Midbrain (tissue), 1 donor: ENCODE results near the gene OR13A1.
"Not testable (repeated sequence)": the region's sequence is repeated elsewhere in the genome, so short reads cannot be mapped to it uniquely, and the experiment has no call there.

Experiments
- DNase-seq: peaks from one replicate; lab custom pipeline; 2025; lab: John Stamatoyannopoulos, UW

OR13A1 gene

DNA sequence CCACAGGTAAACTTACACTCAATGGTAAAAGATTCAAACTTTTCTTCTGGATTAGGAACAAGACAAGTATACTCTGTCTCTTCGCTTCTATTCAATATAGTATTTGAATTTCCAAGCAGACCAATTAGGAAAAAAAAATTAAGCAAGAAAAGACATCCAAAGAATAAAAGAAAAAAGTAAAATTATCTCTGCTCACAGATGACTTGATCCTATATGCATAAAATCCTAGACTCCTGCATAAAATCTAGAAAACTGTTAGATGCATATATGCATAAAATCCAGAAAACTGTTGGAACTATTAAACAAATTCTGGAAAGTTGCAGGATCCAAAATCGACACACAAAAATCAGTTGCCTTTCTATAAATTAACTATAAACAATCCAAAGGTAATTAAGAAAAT, at the start of gene OR13A1:
Gene OR13A1, minus strand, starts transcription at position 101 of the 400 bp plus-strand sequence. CDS start 11,186 bp downstream, outside the sequence.
- no peak for DNase-seq

- not testable (repeated sequence) for DNase-seq
Measured at GRCh38 chr10:45361983-45362799, 46.8 kb upstream of the OR13A1 start.

DNA sequence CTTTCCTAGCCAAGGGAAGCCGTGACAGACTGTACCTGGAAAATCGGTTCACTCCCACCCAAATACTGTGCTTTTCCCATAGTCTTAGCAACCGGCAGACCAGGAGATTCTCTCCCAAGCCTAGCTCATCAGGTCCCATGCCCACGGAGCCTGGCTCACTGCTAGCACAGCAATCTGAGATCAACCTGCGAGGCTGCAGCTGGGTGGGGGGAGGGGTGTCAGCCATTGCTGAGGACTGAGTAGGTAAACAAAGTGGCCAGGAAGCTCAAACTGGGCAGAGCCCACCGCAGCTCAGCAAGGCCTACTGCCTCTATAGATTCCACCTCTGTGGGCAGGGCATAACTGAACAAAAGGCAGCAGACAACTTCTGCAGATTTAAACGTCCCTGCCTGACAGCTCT, 43.6 kb upstream of the OR13A1 start:
- not testable (repeated sequence) for DNase-seq

- DNase-seq = no peak
Measured at GRCh38 chr10:45355494-45355893, 40.1 kb upstream of the OR13A1 start.

DNA sequence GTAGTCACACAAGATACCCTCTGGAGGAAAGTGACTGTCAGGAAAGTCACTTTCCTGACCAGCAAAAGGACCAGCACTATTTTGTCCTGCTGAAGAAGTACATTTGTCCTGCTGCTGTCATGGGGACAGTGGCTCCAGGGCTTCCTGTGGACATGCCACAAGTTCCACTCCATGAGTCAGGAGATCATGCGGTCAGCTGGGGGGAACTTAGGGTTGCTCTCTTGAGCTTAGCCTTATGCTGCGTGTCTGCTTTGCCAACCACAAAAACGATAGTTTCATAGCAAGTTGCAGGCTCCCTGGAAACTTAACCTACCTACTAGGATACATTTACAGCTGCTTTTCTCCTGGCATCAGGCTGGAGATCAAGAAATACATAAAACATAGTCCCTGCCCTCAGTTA, 38.9 kb upstream of the OR13A1 start:
- no peak for DNase-seq

GRCh38 chr10:45353186-45353585, 37.8 kb upstream of the OR13A1 start:
- no peak for DNase-seq

DNA sequence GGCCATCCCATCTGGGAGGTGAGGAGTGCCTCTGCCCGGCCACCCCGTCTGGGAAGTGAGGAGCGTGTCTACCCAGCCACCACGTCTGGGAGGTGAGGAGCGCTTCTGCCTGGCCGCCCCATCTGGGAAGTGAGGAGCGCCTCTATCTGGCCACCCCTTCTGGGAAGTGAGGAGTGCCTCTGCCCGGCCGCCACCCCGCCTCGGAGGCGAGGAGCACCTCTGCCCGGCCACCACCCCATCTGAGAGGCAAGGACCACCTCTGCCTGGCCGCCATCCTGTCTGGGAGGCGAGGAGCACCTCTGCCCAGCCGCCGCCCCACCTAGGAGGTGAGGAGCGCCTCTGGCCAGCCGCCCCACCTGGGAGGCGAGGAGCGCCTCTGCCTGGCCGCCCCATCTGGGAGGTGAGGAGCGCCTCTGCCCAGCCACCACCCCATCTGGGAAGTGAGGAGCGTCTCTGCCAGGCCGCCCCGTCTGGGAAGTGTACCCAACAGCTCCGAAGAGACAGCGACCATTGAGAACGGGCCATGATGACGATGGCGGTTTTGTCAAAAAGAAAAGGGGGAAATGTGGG, 32.9 kb upstream of the OR13A1 start:
- not testable (repeated sequence) for DNase-seq

DNA sequence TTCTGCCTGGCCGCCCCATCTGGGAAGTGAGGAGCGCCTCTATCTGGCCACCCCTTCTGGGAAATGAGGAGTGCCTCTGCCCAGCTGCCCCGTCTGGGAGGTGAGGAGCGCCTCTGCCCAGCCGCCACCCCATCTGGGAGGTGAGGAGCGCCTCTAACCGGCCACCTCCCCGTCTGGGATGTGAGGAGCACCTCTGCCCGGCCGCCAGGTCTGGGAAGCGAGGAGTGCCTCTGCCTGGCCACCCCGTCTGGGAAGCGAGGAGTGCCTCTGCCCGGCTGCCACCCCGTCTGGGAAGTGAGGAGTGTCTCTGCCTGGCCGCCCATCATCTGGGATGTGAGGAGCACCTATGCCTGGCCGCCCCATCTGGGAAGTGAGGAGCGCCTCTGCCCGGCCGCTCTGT, 32.1 kb upstream of the OR13A1 start:
- DNase-seq = not testable (repeated sequence)

DNA sequence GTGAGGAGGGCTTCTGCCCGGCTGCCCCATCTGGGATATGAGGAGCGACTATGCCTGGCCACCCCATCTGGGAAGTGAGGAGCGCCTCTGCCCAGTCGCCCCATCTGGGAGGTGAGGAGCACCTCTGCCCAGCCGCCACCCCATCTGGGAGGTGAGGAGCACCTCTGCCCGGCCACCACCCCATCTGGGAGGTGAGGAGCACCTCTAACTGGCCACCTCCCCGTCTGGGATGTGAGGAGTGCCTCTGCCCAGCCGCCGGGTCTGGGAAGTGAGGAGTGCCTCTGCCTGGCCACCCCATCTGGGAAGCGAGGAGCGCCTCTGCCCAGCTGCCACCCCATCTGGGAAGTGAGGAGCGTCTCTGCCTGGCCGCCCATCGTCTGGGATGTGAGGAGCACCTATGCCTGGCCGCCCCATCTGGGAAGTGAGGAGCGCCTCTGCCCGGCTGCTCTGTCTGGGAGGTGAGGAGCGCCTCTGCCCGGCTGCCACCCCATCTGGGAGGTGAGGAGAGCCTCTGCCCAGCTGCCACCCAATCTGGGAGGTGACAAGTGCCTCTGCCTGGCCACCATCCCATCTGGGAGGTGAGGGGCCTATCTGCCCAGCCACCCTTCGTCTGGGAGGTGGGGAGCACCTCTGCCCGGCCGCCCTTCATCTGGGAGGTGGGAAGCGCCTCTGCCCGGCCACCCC, 31.4 kb upstream of the OR13A1 start:
- DNase-seq = not testable (repeated sequence)

- not testable (repeated sequence) for DNase-seq
Measured at GRCh38 chr10:45340420-45340819, 25.0 kb upstream of the OR13A1 start.

GRCh38 chr10:45339894-45340293, 24.5 kb upstream of the OR13A1 start:
- DNase-seq = no peak

GRCh38 chr10:45331824-45332223, 16.4 kb upstream of the OR13A1 start:
- DNase-seq = not testable (repeated sequence)

DNA sequence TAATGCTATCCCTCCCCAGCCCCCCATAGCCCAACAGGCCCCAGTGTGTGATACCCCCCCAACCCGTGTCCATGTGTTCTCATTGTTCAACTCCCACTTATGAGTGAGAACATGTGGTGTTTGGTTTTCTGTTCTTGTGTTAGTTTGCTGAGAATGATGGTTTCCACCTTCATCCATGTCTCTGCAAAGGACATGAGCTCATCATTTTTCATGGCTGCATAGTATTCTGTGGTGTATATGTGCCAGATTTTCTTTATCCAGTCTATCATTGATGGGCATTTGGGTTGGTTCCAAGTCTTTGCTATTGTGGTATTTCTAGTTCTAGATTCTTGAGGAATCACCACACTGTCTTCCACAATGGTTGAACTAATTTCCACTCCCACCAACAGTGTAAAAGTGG, 11.5 kb upstream of the OR13A1 start:
- not testable (repeated sequence) for DNase-seq

DNA sequence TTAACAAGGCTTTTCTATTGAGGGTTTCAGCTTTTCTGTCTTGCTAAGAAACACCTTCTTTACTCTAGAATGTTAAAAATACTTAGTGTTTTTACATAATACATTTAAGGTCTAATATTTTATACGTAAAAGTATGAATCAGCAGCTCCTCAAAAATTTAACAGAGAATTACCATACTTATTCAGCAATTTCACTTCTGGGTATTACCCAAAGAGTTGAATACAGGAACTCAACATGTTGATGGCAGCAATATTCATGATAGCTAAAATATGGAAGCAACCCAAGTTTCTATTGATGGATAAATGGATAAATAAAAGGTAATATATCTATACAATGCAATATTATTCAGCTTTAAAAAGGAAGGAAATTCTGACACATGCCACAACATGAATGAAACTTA, 9.7 kb upstream of the OR13A1 start:
- DNase-seq = no peak

DNA sequence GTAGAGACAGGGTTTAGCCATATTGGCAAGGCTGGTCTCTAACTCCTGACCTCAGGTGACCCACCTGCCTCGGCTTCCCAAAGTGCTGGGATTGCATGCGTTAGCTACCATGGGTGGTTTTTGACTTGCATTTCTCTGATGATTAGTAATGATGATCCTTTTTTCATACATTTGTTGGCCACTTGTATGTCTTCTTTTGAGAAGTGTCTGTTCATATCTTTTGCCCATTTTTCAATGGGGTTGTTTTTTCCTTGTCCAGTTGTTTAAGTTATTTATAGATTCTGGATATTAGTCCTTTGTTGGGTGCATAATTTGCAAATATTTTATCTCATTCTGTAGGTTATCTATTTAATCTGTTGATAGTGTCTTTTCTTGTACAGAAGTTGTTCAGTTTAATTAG, 4.3 kb upstream of the OR13A1 start:
- no peak for DNase-seq

- DNase-seq = no peak
Measured at GRCh38 chr10:45313264-45313873, 2.0 kb downstream of the OR13A1 start.

- no peak for DNase-seq
Measured at GRCh38 chr10:45308707-45309106, 6.7 kb downstream of the OR13A1 start.

GRCh38 chr10:45302573-45302972, 12.8 kb downstream of the OR13A1 start:
- DNase-seq = no peak

DNA sequence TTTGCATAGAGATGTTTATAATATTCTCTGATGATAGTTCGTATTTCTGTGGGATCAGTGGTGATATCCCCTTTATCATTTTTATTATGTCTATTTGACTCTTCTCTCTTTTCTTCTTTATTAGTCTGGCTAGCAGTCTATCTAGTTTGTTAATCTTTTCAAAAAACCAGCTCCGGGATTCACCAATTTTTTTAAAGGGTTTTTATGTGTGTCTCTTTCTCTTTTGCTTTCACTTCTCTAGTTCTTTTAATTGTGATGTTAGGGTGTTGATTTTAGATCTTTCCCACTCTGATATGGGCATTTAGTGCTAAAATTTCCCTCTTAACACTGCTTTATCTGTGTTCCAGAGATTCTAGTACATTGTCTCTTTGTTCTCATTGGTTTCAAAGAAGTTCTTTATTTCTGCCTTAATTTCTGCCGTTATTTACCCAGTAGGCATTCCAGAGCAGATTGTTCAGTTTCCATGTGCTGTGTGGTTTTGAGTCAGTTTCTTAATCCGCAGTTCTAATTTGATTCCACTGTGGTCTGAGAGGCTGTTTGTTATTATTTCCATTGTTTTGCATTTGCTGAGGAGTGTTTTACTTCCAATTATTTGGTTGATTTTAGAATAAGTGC, 17.0 kb downstream of the OR13A1 start:
- not testable (repeated sequence) for DNase-seq

DNA sequence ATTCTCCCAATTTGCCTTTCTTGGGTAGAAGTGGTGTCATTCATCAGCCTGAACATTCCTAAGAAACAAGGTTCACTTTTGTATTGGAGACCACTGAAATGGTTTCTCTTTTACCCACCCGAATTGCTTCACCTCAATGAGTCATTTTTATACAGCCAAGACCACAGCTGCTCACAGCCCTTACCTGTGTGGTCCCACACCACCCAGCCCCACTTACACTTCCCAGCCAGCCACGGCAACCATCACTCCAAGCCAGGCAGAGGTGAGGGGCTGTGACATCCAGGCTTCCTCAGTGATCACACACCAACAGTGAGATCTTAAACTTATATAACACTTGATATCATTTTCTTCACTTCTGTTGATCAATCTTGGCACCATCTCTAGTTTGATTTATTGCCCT, 20.7 kb downstream of the OR13A1 start:
- DNase-seq = no peak

GRCh38 chr10:45286980-45287379, 28.4 kb downstream of the OR13A1 start:
- DNase-seq = no peak

DNA sequence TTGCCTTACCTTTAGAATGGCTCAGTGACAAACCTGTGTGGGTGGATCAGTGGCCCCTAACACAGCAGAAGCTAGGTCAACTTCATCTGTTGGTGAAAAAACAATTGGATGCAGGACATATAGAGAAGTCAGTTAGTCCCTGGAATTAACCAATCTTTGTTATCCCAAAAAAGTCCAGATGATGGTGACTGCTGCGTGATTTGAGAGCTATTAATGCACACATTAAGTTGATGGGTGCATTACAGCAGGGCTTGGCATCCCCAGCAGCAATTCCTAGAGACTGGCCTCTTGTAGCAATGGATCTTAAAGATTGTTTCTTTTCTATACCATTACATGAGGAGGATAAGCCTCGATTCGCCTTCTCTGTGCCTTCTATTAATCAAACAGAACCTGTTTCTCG, 33.3 kb downstream of the OR13A1 start:
- no peak for DNase-seq
